ENCODE data around the gene PARD3.
"Not testable (repeated sequence)": the region's sequence is repeated elsewhere in the genome, so short reads cannot be mapped to it uniquely, and the experiment has no call there.

The PARD3 gene

GRCh38 chr10:34759161-34759836 lies 55.8 kb downstream of the PARD3 start:
- H3K4me2 ChIP-seq (ENCODE audit: low read length) = no peak overlapping the region
- no peaks in the 10 kb centered on the region for H3K79me2 ChIP-seq (ENCODE audit: control insufficient read depth, low read length)
- H3K4me1 ChIP-seq (ENCODE audit: control insufficient read depth, low read length) = no peaks in the 10 kb centered on the region
- no peak for TF ChIP-seq CTCF (IDR thresholded peaks at IDR 0.05; ENCODE audit: low read depth, low read length, poor library complexity, severe bottlenecking)
- TF ChIP-seq EZH2phosphoT487 (IDR thresholded peaks at IDR 0.05; ENCODE audit: borderline replicate concordance, low read length) = no peak
- H3F3A ChIP-seq (ENCODE audit: control insufficient read depth, insufficient read depth) = no peaks in the 10 kb centered on the region
- no peak overlapping the region for H3K27ac ChIP-seq (ENCODE audit: low read depth, low read length)
- H3K9me2 ChIP-seq (replicated peaks; ENCODE audit: control insufficient read depth, low read length) = no peaks in the 10 kb centered on the region
- no peak overlapping the region for H3K4me3 ChIP-seq (ENCODE audit: low read length)
- no peaks in the 10 kb centered on the region for H4K20me1 ChIP-seq (ENCODE audit: control insufficient read depth, insufficient read depth, low read depth, low read length)
- no peaks in the 10 kb centered on the region for H3K9me3 ChIP-seq (ENCODE audit: control insufficient read depth, insufficient read depth, low read length)
- peaks cover 3% of the 10 kb centered on the region; the same call in 1 of the 2 replicates for H3K27me3 ChIP-seq (ENCODE audit: control insufficient read depth, low read length)
- no peaks in the 10 kb centered on the region for H3K36me3 ChIP-seq (ENCODE audit: control insufficient read depth, low read length)

- H3F3A ChIP-seq (ENCODE audit: control insufficient read depth, insufficient read depth) = no peaks in the 10 kb centered on the region
- H3K4me1 ChIP-seq (ENCODE audit: control insufficient read depth, low read length) = no peaks in the 10 kb centered on the region
- no peak for TF ChIP-seq EZH2phosphoT487 (IDR thresholded peaks at IDR 0.05; ENCODE audit: borderline replicate concordance, low read length)
- TF ChIP-seq CTCF (IDR thresholded peaks at IDR 0.05; ENCODE audit: low read depth, low read length, poor library complexity, severe bottlenecking) = no peak
- H3K9me2 ChIP-seq (replicated peaks; ENCODE audit: control insufficient read depth, low read length) = no peaks in the 10 kb centered on the region
- no peaks in the 10 kb centered on the region for H4K20me1 ChIP-seq (ENCODE audit: control insufficient read depth, insufficient read depth, low read depth, low read length)
- H3K4me2 ChIP-seq (ENCODE audit: low read length) = no peak overlapping the region
- H3K27me3 ChIP-seq (ENCODE audit: control insufficient read depth, low read length) = peaks cover 3% of the 10 kb centered on the region; the same call in 1 of the 2 replicates
- no peaks in the 10 kb centered on the region for H3K9me3 ChIP-seq (ENCODE audit: control insufficient read depth, insufficient read depth, low read length)
- no peaks in the 10 kb centered on the region for H3K36me3 ChIP-seq (ENCODE audit: control insufficient read depth, low read length)
- no peak overlapping the region for H3K4me3 ChIP-seq (ENCODE audit: low read length)
- no peak overlapping the region for H3K27ac ChIP-seq (ENCODE audit: low read depth, low read length)
- no peaks in the 10 kb centered on the region for H3K79me2 ChIP-seq (ENCODE audit: control insufficient read depth, low read length)
These were observed 56.6 kb downstream of the PARD3 start for GRCh38 chr10:34758447-34758996.

- Histone ChIP-seq H3K36me3 (ENCODE audit: control insufficient read depth, low read length) (no peaks in the 10 kb centered on the region), H3K4me3 (ENCODE audit: low read length) (no peak overlapping the region), H3K79me2 (ENCODE audit: control insufficient read depth, low read length) (no peaks in the 10 kb centered on the region), H3K4me1 (ENCODE audit: control insufficient read depth, low read length) (no peaks in the 10 kb centered on the region), H3K27ac (ENCODE audit: low read depth, low read length) (no peak overlapping the region), H4K20me1 (ENCODE audit: control insufficient read depth, insufficient read depth, low read depth, low read length) (no peaks in the 10 kb centered on the region), H3F3A (ENCODE audit: control insufficient read depth, insufficient read depth) (no peaks in the 10 kb centered on the region), H3K9me2 (replicated peaks; ENCODE audit: control insufficient read depth, low read length) (no peaks in the 10 kb centered on the region), H3K27me3 (ENCODE audit: control insufficient read depth, low read length) (0 out of 2 replicates have a peak, but pooled peaks cover 3% of the 10 kb centered on the region), H3K4me2 (ENCODE audit: low read length) (no peak overlapping the region), H3K9me3 (ENCODE audit: control insufficient read depth, insufficient read depth, low read length) (no peaks in the 10 kb centered on the region)
- TF ChIP-seq EZH2phosphoT487 (IDR thresholded peaks at IDR 0.05; ENCODE audit: borderline replicate concordance, low read length) = no peak
- TF ChIP-seq CTCF (IDR thresholded peaks at IDR 0.05; ENCODE audit: low read depth, low read length, poor library complexity, severe bottlenecking) = no peak
These were observed 57.2 kb downstream of the PARD3 start for GRCh38 chr10:34757933-34758332.

GRCh38 chr10:34757181-34757580 lies 57.9 kb downstream of the PARD3 start:
- not testable (repeated sequence) for H3K4me3 ChIP-seq (ENCODE audit: low read length); H3K9me3 ChIP-seq (ENCODE audit: control insufficient read depth, insufficient read depth, low read length); H3K27ac ChIP-seq (ENCODE audit: low read depth, low read length); H4K20me1 ChIP-seq (ENCODE audit: control insufficient read depth, insufficient read depth, low read depth, low read length); H3K36me3 ChIP-seq (ENCODE audit: control insufficient read depth, low read length); H3K4me2 ChIP-seq (ENCODE audit: low read length); H3K4me1 ChIP-seq (ENCODE audit: control insufficient read depth, low read length); H3K79me2 ChIP-seq (ENCODE audit: control insufficient read depth, low read length); H3K9me2 ChIP-seq (replicated peaks; ENCODE audit: control insufficient read depth, low read length); H3F3A ChIP-seq (ENCODE audit: control insufficient read depth, insufficient read depth); H3K27me3 ChIP-seq (ENCODE audit: control insufficient read depth, low read length)
